Measurements from ENCODE around the gene DNM1L. TPM values are rescaled to one million over a fixed set of nuclear protein-coding genes. Genes with fewer than 3 reads are reported as not detected.
A peak's percentile ranks its signal among the peaks of the same experiment; 100 is the strongest.

DNM1L gene
- total RNA-seq, 1 donor: 73.5 TPM

- no peak for TF ChIP-seq CTCF (IDR thresholded peaks at IDR 0.05; ENCODE audit: insufficient read depth, low read length)
- no peak overlapping the region for H3K4me3 ChIP-seq (ENCODE audit: low read depth, low read length)
- no peak for DNase-seq (ENCODE audit: low read depth)
These were observed 64.2 kb downstream of the DNM1L start for GRCh38 chr12:32743264-32743663.

- TF ChIP-seq CTCF (IDR thresholded peaks at IDR 0.05; ENCODE audit: insufficient read depth, low read length): no peak
- peak overlapping the region; percentile 99 for H3K4me3 ChIP-seq (ENCODE audit: low read depth, low read length)
- no peak for DNase-seq (ENCODE audit: low read depth)
These were observed 74.5 kb downstream of the DNM1L start for GRCh38 chr12:32753605-32754004.

GRCh38 chr12:32754111-32754510 is 75.0 kb downstream of the DNM1L start:
- no peak for TF ChIP-seq CTCF (IDR thresholded peaks at IDR 0.05; ENCODE audit: insufficient read depth, low read length)
- peak; percentile 23 for DNase-seq (ENCODE audit: low read depth)
- peak overlapping the region; percentile 99 for H3K4me3 ChIP-seq (ENCODE audit: low read depth, low read length)

GRCh38 chr12:32755051-32755653 is 76.1 kb downstream of the DNM1L start:
- DNase-seq (ENCODE audit: low read depth): peak; percentile 71
- TF ChIP-seq CTCF (IDR thresholded peaks at IDR 0.05; ENCODE audit: insufficient read depth, low read length): peak; percentile 80

GRCh38 chr12:32755654-32756475 is 76.8 kb downstream of the DNM1L start, which contains the start of gene YARS2:
TSS of gene YARS2 (minus strand) at chr12:32755897. CDS start at chr12:32755874, 23 bp downstream.
- TF ChIP-seq CTCF (IDR thresholded peaks at IDR 0.05; ENCODE audit: insufficient read depth, low read length): peak; percentile 73
- peak within 1 kb of the TSS; percentile 99 for H3K4me3 ChIP-seq (ENCODE audit: low read depth, low read length)

More at GRCh38 chr12:32755051-32755653, 76.1 kb downstream of the DNM1L start:
- peak overlapping the region; percentile 99 for H3K4me3 ChIP-seq (ENCODE audit: low read depth, low read length)

GRCh38 chr12:32756476-32757066 is 77.5 kb downstream of the DNM1L start:
- DNase-seq (ENCODE audit: low read depth): peak; percentile 2

More at GRCh38 chr12:32755654-32756475, 76.8 kb downstream of the DNM1L start, which contains the start of gene YARS2:
- DNase-seq (ENCODE audit: low read depth): peak; percentile 99

More at GRCh38 chr12:32756476-32757066, 77.5 kb downstream of the DNM1L start:
- H3K4me3 ChIP-seq (ENCODE audit: low read depth, low read length): peak overlapping the region; percentile 99
- TF ChIP-seq CTCF (IDR thresholded peaks at IDR 0.05; ENCODE audit: insufficient read depth, low read length): no peak
